ENCODE data around the gene IL17RC.
A peak's percentile ranks its signal among the peaks of the same experiment; 100 is the strongest.
"Not testable (repeated sequence)": the region's sequence is repeated elsewhere in the genome, so short reads cannot be mapped to it uniquely, and the experiment has no call there.

Gene IL17RC

DNA sequence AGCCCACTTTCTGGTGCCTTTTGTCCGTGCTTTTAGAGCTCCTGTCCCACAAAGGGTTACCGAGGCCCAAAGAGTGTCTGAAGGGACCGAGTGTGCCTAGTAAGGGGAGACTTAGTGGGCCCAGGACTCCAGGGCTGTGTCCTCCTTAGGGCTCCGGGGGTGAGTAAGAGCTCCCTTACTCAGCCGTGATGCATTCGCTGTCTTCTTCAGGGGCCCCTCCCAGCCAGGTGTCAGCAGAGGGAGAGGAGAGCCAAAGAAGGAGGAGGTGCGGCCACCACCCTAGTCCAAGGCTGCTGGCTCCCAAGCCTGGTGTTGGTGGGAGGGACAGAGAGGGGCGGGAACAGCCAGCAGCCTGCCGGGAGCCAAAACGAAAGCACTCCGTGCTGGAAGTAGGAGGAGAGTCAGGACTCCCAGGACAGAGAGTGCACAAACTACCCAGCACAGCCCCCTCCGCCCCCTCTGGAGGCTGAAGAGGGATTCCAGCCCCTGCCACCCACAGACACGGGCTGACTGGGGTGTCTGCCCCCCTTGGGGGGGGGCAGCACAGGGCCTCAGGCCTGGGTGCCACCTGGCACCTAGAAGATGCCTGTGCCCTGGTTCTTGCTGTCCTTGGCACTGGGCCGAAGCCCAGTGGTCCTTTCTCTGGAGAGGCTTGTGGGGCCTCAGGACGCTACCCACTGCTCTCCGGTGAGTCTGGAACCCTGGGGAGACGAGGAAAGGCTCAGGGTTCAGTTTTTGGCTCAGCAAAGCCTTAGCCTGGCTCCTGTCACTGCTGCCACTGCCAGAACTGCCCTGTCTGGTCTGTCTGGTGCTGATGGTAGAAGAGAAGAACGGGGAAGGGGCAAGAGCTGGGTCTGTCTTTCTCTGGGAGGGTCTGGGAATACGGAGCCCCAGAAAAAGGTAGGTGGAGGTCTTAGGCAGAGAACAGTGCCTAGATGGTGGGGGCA is at the start of gene IL17RC:
TSS of gene IL17RC (plus strand) at position 365 of the 947 bp plus-strand sequence. CDS start at position 583, 218 bp downstream.
- TF ChIP-seq CTCF (IDR thresholded peaks at IDR 0.05; ENCODE audit: low read depth, low read length), result no peak
- peak within 1 kb of the TSS; percentile 70 for H3K4me3 ChIP-seq (ENCODE audit: low read depth, low read length)

DNA sequence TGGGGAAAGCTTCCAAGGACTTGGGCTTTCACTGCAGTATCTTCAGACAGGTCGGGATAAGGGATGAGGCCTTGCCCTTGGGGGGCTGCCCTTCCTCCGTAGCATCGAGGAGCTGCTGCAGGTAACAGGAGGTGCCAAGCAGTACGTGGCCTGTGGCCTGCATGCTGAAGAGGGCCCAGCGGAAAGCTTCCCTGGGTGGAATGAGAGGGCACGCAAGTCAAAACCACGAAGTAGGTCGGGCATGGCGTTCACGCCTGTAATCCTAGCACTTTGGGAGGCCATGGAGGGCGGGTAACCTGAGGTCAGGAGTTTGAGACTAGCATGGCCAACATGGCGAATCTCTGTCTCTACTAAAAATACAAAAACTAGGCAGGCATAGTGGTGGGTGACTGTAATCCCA is 49.8 kb upstream of the IL17RC start:
- TF ChIP-seq CTCF (IDR thresholded peaks at IDR 0.05; ENCODE audit: low read depth, low read length), result no peak
- no peak overlapping the region for H3K4me3 ChIP-seq (ENCODE audit: low read depth, low read length)

- no peak for TF ChIP-seq CTCF (IDR thresholded peaks at IDR 0.05; ENCODE audit: low read depth, low read length)
Measured at GRCh38 chr3:9869955-9870354, 46.9 kb upstream of the IL17RC start.

GRCh38 chr3:9870978-9871377 is 45.9 kb upstream of the IL17RC start:
- TF ChIP-seq CTCF (IDR thresholded peaks at IDR 0.05; ENCODE audit: low read depth, low read length), result no peak
- no peak overlapping the region for H3K4me3 ChIP-seq (ENCODE audit: low read depth, low read length)

More at GRCh38 chr3:9869955-9870354, 46.9 kb upstream of the IL17RC start:
- no peak overlapping the region for H3K4me3 ChIP-seq (ENCODE audit: low read depth, low read length)

DNA sequence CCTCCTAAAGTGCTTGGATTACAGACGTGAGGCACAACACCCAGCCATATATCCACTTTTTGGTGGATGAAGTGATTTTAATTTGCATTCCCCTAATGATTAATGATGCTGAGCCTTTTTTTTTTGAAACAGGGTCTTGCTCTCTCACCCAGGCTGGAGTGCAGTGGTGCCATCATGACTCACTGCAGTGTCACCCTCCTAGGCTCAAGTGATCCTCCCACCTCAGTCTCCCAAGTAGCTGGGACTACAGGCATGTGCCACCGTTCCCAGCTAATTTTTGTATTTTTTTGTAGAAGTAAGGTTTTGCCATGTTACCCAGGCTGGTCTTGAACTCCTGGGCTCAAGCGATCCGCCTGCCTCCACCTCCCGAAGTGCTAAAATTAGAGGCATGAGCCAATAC is 44.8 kb upstream of the IL17RC start:
- H3K4me3 ChIP-seq (ENCODE audit: low read depth, low read length), result not testable (repeated sequence)

DNA sequence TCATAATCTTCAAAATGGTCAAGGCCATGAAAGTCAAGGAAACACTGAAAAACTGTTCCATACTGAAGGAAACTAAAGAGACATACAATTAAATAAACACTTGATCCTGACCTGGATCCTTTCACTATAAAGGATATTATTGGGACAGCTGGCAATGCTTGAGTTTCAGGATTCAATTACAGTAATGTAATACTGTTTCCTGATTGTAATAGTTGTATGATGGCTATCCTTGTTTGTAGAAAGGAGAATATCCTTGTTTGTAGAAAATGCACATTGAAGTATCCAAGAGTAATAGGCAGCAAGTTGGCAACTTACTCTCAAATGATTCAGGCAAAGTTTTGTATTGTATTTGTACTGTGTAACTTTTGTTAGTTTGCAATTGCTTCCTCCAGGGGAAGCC is 41.5 kb upstream of the IL17RC start:
- no peak overlapping the region for H3K4me3 ChIP-seq (ENCODE audit: low read depth, low read length)
- TF ChIP-seq CTCF (IDR thresholded peaks at IDR 0.05; ENCODE audit: low read depth, low read length), result no peak

GRCh38 chr3:9876255-9876654 is 40.6 kb upstream of the IL17RC start:
- H3K4me3 ChIP-seq (ENCODE audit: low read depth, low read length), result not testable (repeated sequence)

- no peak overlapping the region for H3K4me3 ChIP-seq (ENCODE audit: low read depth, low read length)
- TF ChIP-seq CTCF (IDR thresholded peaks at IDR 0.05; ENCODE audit: low read depth, low read length), result no peak
Measured at GRCh38 chr3:9876991-9877390, 39.9 kb upstream of the IL17RC start.

Data from WI38 (cell line).